Islet precursor cell (in vitro differentiated cells): Measurements from ENCODE around the gene THAP2.

Source experiments
- DNase-seq: peaks from one replicate; pipeline ENCODE4 v3.0.0-alpha.2; 2018

THAP2 gene

DNA sequence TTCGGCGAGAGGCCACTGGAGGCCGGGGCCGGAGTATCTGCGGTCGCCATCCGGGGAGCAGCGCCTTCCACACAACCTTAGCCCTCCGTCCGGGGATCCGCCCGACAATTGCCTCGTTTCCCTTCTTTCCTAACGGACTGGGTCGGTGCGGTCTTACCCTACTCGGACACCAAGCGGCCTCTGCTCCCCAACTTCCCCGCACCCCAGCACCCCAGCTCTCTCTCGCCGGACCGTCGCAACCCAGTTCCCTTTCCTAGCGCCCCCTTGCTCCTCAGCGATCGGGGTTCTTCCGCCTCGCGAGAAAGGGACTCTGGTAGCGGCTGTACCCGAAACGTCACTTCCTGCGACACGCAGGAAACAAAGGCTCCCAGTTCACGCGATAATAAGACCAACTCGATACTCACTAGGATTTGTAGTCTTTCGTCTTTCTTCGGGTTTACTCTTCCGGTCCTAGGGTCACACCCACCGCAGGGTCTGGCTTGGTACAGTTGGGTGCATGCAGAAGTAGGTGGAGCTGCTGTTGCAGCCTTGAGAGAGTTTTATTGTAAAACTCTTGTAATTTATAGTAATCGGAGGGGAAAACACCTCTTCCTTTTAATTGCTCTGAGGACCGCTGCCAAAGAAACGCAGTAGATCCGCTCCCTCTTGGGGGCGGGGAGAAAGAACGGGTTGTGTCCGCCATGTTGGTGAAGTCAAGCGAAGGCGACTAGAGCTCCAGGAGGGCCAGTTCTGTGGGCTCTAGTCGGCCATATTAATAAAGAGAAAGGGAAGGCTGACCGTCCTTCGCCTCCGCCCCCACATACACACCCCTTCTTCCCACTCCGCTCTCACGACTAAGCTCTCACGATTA is at the start of gene THAP2, which contains the start of gene ZFC3H1:
Gene THAP2, plus strand, starts transcription at position 741 of the 850 bp plus-strand sequence. CDS start 209 bp downstream, outside the sequence.
Gene ZFC3H1, minus strand, starts transcription at position 288 of the 850 bp plus-strand sequence. Its CDS starts 238 bp downstream, at position 50.
- DNase-seq: peak; percentile 99

DNA sequence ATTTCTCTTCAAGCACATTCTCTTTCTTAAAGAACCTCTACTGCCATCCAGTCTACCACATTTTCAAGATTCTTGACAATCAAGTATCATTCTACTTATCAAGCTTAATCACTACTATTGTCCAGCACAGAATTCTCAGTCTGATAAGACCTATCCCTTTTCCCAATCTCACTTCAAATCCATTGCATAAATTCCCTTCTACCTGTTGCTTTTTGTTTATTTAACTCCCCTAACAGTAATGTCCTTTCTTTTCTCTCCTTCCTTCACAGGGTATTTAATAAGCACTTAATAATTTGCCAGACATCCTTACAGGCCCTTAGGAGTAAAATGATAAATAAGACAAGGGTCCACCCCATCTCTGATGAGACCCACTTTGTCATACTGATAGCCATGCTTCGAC is 42.2 kb upstream of the THAP2 start:
- DNase-seq: no peak

DNA sequence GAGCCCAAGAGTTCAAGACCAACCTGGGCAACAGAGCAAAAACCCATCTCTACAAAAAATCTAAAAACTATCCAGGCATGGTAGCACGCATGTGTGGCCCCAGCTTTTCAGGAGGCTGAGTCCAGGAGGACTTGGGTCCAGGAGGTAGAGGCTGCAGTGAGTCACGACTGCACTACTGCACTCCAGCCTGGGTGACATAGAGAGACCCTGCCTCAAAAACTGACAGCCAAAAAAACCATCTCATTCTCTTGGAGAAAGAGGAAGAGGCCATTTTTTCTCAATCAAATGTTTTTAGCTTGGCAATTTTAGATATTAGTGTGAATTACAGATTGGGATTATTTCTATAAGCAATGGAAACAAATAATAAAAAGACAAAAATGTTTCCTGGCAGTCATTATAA is 38.6 kb upstream of the THAP2 start:
- DNase-seq: no peak

DNA sequence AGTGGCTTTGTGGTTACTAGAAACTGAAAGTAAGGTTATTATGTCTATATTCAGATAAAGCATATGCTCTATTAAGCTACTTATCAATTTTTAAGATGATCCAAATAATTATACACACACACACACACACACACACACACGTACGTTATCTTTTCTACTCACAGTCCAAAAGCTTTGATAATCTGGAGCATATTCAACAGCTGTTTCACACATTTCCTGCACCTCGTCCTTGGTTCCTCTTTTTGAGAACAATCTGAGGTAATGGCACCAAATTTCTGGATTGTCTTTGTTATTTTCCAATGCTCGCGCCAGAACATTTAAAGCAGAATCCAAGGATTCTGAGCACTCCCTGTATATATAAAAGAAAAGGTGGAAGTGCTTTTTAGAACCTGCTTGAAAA is 38.0 kb upstream of the THAP2 start:
- DNase-seq: no peak

DNA sequence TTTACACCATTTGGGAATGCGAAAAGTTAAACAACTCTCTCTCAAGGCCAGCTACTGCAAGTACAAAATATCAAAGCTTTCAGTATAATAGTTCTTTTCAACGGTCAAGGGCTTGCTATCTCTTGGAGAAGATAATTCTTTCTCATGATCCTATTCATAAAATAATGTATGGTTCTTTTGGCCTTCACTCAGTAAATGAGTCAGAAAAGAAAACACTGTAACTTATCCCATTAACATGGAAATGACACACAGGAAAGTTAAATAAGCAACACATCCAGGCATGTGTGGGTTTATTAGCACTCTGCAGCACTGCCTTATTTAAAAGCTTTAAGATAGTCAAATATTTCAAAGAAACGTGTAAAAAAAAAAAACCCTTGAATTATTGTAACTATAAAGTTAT is 37.3 kb upstream of the THAP2 start:
- DNase-seq: no peak

DNA sequence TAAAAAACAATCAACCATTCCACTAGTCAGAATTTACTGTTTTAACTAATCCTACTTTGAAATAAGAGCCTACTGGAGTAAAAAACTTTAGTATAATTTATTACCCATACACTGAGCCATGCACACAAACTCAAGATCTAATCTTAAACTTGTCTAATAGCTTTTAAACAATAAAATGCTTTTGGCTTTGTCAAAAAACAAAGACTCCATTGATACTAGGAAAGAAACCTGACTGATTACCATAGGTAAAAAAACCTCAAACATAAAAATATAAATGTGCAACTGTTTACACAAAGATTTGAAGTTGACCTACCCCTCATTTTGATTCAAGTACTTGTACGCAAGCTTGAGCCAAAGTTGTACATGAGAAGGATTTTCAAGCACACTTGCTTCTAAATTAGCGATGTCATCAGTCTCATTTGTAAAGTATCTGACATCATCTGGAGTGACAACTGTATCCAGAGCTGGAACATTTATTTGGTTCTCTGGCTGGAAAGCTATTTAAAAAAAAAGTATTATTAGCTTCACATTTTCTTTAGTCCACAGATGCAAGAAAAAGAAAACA is 36.6 kb upstream of the THAP2 start:
- DNase-seq: no peak

DNA sequence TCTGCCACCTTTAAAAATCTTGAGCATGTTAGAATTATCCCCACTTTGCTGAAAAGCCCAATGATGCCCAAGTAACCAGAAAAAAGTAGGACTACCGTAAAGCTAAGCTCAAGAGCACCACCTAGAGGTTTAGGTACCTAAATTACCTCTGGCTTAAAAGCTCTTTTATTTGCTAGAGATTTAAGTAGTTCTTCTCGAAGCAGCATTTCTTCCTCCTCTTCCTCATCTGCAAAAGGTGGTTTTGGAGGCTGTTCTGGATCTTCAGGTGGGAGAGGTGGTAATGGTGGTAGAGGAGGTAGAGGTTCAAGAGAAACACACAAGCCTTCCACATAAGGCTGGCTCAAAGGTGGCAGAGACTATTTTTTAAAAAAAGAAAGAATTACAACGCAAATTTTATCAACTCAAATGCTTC is 27.4 kb upstream of the THAP2 start:
- no peak for DNase-seq

DNA sequence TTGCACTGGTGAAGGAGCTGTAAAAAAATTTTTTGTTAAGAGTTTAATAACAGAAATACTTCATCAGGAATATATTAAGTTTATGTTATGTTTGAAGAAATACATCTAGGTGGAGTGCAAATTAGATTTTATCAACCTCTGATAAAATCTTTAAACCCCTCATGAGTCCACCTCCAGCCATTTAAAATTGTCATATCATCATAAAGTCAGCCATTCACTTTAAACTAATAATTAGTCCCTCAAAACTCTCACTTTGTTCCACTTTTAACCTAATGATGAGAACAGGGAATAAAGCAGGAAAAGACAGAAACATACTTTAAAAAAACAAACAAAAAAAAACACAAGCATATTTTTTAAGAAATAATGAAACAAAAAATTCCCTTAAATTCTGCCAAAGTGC is 25.6 kb upstream of the THAP2 start:
- DNase-seq: no peak

DNA sequence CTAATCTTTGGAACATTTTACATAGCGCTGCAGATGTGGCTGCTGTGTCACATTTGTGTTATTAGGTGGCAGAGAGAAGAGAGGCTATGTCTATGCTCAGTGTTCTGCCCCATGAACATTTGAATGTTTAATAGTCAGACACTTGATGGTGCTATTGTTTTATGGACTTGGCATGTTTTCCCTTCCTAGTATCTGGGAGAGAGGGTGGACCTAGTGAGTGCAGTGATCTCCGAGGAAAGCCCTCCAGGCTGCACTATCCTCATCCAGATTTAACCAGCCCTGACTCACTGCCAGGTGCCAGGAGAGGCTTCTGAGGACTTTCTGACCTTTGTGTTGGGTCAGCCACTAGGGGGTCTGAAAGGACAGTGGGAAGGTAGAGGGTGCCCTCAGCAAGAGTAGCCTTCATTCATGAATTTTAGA is 24.8 kb upstream of the THAP2 start:
- peak; percentile 84 for DNase-seq

DNA sequence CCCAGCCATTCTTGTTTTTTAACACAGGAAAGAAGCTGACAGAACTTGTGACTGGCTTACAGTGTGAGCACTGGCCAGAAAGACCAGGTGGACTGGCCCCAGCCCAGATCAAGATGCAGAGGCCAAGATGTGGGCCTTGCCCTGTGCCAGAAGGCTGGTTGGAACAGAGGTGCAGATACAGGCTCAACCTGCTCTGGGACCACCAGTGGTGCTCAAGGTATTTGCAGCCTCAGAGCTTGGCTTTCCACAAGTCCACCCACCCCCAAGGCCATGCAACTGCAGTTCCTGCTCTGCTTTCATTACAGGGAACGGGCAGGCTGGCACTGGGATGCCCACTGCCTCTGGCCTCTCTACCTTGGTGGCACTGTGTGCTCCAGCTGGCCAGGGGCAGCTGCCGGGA is 23.8 kb upstream of the THAP2 start:
- peak; percentile 63 for DNase-seq

DNA sequence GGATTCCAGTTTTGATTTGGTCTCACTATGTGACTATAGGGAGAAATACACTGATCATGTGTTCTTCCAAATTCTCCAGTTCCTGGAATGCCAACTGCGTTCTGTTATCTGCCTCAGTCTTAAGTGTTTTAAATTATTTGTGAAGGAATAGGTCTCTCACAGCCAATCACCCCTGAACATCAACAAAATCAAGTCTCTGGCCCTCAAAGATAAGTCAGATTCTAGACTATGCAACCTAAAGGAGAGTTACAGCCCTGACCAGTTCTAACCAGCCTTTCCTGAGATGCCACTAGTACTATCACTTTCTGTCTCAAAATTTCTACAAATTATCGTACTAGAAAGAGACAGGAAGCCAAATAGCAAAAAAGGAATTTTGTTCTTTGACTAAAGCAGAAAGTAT is 22.7 kb upstream of the THAP2 start:
- no peak for DNase-seq

DNA sequence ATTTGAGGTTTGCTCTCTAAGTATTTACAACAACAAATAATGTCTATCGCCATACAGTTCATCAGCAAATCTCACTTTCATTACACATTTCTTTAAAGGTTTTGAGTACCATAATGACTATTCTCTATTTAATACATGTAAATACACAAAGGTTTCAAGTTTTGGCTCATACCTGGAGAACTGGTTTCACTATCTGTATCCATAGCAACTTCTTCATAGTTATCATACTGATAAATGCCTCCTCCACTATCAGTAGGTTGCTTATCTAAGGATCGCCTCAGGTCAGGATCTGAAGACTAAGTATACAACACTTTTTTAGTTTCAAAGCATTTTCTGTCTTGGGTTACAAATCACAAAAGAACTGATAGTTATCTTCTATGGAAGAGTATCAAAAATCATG is 21.8 kb upstream of the THAP2 start:
- DNase-seq: no peak

DNA sequence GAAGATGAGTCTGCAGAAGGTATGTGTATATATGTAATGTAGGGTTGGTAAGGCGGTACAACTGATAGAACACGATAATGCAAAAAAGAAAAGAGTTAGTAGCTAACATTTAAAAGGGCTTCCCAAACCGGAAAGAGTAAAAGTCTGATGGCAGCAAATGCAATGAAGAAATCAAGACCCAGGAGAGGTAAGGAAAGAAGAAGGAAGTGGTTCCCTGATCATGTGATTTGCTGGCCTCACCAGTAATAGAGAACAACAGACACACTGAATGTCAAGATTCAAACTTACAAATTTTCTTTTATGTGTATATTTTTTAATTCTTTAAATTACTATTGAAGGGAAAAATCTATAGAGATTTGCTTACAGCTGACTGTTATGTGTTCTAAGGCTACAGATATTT is 18.8 kb upstream of the THAP2 start:
- no peak for DNase-seq

DNA sequence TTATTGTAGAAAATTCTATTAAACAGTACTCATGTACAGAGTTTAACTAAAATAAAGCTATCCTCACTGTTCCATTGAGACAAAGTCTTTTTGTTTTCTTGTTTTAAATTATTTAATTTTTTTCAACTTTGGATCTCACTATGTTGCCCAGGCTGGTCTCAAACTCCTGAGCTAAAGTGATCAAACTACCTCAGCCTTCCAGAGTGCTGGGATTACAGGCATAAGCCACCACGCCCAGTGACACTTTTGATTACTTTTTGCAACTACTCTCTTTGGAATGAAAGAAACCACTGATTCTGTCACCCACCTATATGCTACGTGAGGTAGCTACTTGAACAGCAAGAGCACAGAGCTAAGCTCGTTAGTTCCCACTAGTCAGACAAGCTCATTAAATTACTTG is 17.6 kb upstream of the THAP2 start:
- no peak for DNase-seq

DNA sequence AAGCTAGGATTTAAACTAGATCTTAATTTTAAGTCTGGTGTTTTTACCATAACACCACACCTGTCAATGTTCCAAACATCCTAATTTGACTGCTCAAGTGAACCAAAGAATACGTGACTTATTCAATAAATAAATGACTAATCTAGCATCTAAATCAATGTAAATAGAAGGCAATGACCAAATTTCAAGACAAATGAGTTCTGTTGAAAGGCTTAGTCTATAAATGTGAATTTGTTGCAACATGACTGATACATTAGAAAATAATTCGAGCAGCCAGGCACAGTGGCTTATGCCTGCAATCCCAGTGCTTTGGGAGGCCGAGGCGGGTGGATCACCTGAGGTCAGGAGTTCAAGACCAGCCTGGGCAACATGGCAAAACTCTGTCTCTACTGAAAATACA is 15.6 kb upstream of the THAP2 start:
- DNase-seq: no peak

DNA sequence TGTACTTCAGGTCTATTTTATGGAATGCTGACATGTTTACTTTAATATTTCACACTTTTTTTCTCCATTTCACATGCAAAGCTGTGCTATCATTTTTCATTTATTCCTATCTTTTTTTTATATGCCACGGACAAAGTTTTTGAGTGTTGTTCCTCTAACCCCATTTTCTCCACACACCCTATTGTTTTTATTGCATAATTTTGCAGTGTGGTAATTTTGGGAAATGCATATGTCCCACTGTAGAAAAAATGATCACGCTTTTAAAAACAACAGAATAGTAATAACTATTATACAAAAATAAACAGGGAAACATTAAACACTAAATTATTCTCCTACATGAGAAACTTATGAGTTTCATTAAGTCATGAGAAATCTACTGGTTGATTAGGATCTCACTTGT is 14.7 kb upstream of the THAP2 start:
- no peak for DNase-seq

DNA sequence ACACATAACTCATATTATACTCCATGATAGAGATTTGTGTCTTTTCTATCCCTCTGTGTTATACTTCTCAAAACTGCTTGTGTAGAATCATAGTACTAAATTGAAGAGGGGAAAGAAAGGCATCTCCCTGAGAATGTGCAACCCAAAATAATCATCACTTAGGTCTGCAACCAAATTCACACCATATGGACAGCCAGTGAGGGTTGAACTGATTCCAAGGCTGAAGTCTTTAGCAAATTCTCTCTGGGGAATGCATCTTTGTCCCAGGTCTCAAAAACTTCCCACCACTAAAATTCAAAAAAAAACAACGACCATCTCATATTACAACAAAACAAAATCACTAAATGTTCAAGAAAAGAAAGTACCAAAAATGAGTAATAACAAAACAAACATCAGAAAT is 11.4 kb upstream of the THAP2 start:
- DNase-seq: no peak

DNA sequence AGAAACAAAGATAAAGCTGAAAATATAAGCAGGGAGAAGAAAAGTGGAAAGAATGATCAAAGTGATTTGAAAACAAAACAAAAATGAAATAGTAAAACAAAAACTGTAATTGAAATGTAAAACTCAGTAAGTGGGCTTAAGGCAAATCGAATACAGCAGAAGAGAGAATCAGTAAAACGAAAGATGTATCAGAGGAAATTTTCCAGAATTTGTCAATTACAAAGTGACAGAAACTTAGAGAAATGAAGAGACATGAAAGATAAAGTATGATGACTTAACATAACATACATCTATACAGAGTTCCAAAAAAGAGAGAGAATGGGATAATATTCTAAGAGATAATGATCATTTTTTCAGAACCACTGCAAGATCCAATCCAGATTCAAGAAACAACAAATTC is 11.0 kb upstream of the THAP2 start:
- no peak for DNase-seq

DNA sequence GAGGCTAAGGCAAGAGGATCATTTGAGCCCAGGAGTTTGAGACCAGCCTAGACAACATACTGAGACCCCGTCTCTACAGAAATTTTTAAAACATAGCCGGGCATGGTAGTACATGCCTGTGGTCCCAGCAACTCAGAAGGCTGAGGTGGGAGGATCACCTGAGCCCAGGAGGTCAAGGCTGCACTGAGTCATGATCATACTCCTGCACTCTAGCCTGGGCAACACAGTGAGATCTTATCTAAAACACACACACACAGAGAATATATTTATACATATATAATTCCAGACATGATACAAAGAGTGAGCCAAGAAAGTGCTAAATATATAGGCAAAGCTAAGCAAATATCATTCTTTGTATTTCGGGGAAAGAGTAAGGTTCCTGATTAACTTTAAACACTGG is 9.9 kb upstream of the THAP2 start:
- no peak for DNase-seq

DNA sequence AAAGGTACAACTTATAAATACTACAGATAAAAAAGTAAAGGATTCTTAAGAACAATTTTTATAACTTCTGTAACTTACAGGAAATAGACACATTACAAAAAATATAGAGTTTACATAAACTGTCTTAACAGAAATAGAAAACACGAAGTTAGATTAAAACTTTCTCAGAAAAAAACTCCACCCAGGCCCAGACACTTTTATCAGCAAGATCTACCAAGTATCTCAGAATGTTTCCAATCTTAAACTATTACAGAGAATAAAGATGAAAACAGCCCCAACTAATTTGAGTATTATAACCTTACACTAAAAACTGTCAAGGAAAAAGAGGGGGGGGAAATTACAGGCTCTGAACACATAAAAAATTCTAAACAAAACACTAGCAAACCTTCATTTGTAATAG is 8.6 kb upstream of the THAP2 start:
- DNase-seq: no peak

DNA sequence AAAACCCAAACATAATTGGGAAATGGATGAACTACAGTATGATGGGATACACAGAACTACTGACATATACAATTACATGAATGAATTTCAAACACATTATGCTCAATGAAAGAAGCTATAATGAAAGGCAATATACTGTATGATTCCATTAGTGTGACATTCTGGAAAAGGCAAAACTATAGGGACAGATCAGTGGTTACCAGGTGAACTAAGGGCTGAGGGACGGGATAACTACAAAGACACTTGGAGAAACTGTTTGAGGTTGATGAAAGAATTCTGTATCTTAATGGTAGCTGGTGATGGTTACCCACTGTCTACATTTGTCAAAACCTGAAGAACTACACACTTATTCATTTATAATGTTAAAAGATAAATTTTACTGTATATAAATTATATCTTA is 8.2 kb upstream of the THAP2 start:
- DNase-seq: no peak

DNA sequence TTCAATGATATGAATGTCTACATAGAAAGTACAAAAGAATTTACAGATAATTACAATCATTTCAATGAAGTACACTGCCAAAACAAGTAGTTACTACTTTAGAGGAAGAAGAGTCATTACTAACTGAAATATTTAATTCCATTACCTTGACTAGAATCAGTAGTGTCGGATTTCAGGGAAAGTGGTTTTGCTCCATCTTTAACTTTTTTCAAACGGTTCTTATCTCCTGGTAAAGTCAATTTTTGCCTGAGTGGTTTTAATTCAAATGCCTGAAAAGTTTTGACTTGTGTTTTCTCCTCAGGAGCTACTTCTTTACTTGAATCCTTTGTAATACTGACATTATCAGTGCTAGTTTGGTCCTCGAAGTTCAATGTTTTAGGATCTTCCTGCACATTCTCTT is 7.4 kb upstream of the THAP2 start:
- DNase-seq: no peak

DNA sequence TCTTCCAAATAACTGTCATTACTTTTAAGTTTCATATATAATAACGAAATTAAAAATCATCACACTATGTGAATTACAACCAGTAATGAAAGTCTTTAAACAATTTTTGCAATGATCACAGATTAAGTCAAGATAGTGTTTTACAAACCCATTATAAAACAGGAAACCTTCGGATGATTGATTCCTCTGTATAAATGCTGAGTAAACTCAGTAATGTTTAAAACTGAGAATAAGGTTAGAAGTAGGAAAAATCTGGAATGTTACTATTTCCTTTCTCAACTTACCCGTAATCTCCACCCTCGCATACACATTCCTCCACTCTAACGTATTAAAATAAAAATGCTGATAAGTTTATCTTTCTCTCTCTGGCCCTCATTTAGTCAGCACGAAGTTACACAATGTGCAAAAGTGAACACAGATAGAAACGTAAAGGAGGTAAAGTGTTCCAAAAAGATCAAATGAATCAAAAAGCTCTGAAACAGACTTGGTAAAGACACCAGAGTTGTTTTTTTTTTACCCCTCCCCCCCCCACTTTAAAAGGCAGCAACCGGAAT is 2.0 kb upstream of the THAP2 start:
- no peak for DNase-seq

DNA sequence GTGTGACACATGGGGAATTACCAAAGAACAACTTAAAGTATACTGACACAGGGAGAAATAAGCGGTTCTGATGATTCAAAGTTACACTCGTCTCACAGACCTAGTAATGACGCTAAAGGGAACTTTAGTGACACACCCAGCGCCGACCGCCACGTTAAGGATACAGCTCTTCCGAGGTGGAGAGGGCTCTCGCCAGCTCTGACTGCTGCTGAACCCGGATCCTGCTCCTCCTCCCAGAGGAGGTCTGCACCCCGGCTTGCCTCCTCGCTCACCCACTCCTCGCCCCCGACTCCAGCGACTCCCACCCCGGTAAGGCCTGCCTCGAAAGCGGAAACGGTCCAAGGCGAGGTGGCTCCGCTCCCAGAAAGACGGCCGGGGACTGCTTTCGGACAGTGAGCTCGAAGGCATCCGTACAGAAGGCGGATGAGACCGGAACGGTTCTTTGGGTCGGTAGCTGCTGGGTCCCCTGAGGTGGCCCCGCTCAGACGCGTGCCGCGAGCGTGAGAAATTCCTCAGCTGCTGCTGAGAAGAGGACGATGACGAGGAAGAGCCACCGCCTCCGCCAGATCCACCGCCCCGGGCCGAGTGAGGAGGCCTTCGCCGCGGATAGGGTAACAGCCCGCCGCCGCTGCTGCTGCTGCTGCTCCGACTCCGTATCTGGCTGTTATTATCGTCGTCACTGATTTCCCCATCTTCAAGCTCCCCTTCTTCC is 1.1 kb upstream of the THAP2 start:
- DNase-seq: peak; percentile 85
